OCI-LY7 (cell line): ENCODE measurements around the gene MS4A14. TPM values are rescaled to one million over a fixed set of nuclear protein-coding genes. Genes with fewer than 3 reads are reported as not detected.

ENCODE experiments used
- BruUV-seq: library from RNA; stranded (reverse); fragments of 400-500 nt; replicated peaks from 2 replicates; lab custom pipeline; 2021; lab: Mats Ljungman, UMichigan
- CTCF ChIA-PET: fragments of 300-600 bp; sonication (Branson Sonifier 250); formaldehyde crosslinking; loops from one replicate; lab custom pipeline; 2022; ENCODE audit warnings: antibody characterized with exemption; ENCODE audit not compliant: unreplicated experiment; lab: Charles Lee
- POLR2A ChIA-PET: fragments of 300-600 bp; sonication (Branson Sonifier 250); formaldehyde crosslinking; loops from one replicate; lab custom pipeline; 2022; ENCODE audit warnings: antibody characterized with exemption; lab: Charles Lee
- DNase-seq: peaks from one replicate; pipeline ENCODE4 v3.0.0-alpha.2; 2015; ENCODE audit warnings: low spot score
- H2AFZ ChIP-seq: fragments of 200-600 bp; sonication (generic), shearing (Covaris generic); 2 replicates; pipeline ENCODE4 v1.6.1; 2014; ENCODE audit warnings: mild to moderate bottlenecking, antibody characterized with exemption, low read length, moderate library complexity
- H3K27ac ChIP-seq: fragments of 200-600 bp; sonication (generic); 2 replicates; pipeline ENCODE4 v1.5.1; 2014; ENCODE audit warnings: mixed run types, low read depth, mild to moderate bottlenecking, moderate library complexity, low read length, inconsistent platforms; ENCODE audit not compliant: poor library complexity, severe bottlenecking
- H3K36me3 ChIP-seq: fragments of 200-600 bp; sonication (generic); 2 replicates; pipeline ENCODE4 v1.6.1; 2014; ENCODE audit warnings: mild to moderate bottlenecking, antibody characterized with exemption, low read length, moderate library complexity, mixed read lengths; ENCODE audit not compliant: insufficient read depth
- H3K4me1 ChIP-seq: fragments of 200-600 bp; sonication (generic); 2 replicates; pipeline ENCODE4 v1.5.1; 2014; ENCODE audit warnings: mild to moderate bottlenecking, low read length; ENCODE audit not compliant: insufficient read depth, poor library complexity, severe bottlenecking
- H3K4me2 ChIP-seq: fragments of 200-600 bp; sonication (generic); 2 replicates; pipeline ENCODE4 v1.6.1; 2014; ENCODE audit warnings: mild to moderate bottlenecking, low read length
- H3K4me3 ChIP-seq: fragments of 200-600 bp; sonication (generic); 2 replicates; pipeline ENCODE4 v1.5.1; 2014; ENCODE audit warnings: mild to moderate bottlenecking, low read depth, low read length; ENCODE audit not compliant: poor library complexity, severe bottlenecking
- H3K79me2 ChIP-seq: fragments of 200-600 bp; sonication (generic); 2 replicates; pipeline ENCODE4 v1.6.1; 2016; ENCODE audit warnings: low read depth, mild to moderate bottlenecking, low read length, moderate library complexity, mixed read lengths; ENCODE audit not compliant: insufficient read depth
- H3K9me2 ChIP-seq: fragments of 200-600 bp; sonication (generic); 2 replicates; pipeline ENCODE4 v1.6.1; 2016; ENCODE audit warnings: mild to moderate bottlenecking, low read length, mixed read lengths; ENCODE audit not compliant: insufficient read depth
- H3K9me3 ChIP-seq: fragments of 200-600 bp; sonication (generic); 2 replicates; pipeline ENCODE4 v1.6.1; 2014; ENCODE audit warnings: mild to moderate bottlenecking, mixed run types, low read length, mixed read lengths
- H4K20me1 ChIP-seq: fragments of 200-600 bp; sonication (generic); 2 replicates; pipeline ENCODE4 v1.6.1; 2014; ENCODE audit warnings: mild to moderate bottlenecking, antibody characterized with exemption, low read length, moderate library complexity, mixed read lengths; ENCODE audit not compliant: insufficient read depth
- EZH2phosphoT487 ChIP-seq: fragments of 200-600 bp; sonication (generic); IDR thresholded peaks from 2 replicates; pipeline ENCODE4 v1.6.1; 2018; ENCODE audit warnings: low read depth, borderline replicate concordance, mild to moderate bottlenecking, mixed run types, antibody characterized with exemption, low read length, moderate library complexity, mixed read lengths
- intact Hi-C: fragments of 100-400 bp; cut with micrococcal nuclease; formaldehyde crosslinking; loops from one replicate; pipeline ENCODE4 v1.10.0; 2022; ENCODE audit not compliant: unreplicated experiment
- total RNA-seq, 2 experiments: library from RNA; depleted of rRNA in 1 of 2; stranded (reverse); fragments of >200 nt in 1 of 2; shearing (Covaris generic) in 1 of 2; gene quantifications; 2 replicates each; pipeline ENCODE4 v1.2.3, GENCODE V29; 2014 to 2022
- TF ChIP-seq, protein P1 (sequence below): fragments of 200-600 bp; sonication (generic); conservative IDR thresholded peaks from 2 replicates; pipeline ENCODE4 v1.5.1; 2014; ENCODE audit warnings: mild to moderate bottlenecking, antibody characterized with exemption, low read length, moderate library complexity, mixed read lengths

The MS4A14 gene
- total RNA-seq, 2 experiments from 2014 or later = not detected

GRCh38 chr11:60392361-60392760 is 3.9 kb upstream of the MS4A14 start:
- Histone ChIP-seq H3K9me2 (no peaks in the 10 kb centered on the region), H3K27ac (no peak overlapping the region), H3K79me2 (no peaks in the 10 kb centered on the region), H3K4me1 (peaks cover 31% of the 10 kb centered on the region), H2AFZ (no peak overlapping the region), H3K4me2 (no peak overlapping the region), H3K36me3 (no peaks in the 10 kb centered on the region), H4K20me1 (no peaks in the 10 kb centered on the region), H3K4me3 (no peak overlapping the region), H3K9me3 (no peaks in the 10 kb centered on the region)
- DNase-seq = no peak
- intact Hi-C loops = no loop called here
- no TSS peak for BruUV-seq
- TF ChIP-seq EZH2phosphoT487 = no peak
- TF ChIP-seq, protein P1, sequence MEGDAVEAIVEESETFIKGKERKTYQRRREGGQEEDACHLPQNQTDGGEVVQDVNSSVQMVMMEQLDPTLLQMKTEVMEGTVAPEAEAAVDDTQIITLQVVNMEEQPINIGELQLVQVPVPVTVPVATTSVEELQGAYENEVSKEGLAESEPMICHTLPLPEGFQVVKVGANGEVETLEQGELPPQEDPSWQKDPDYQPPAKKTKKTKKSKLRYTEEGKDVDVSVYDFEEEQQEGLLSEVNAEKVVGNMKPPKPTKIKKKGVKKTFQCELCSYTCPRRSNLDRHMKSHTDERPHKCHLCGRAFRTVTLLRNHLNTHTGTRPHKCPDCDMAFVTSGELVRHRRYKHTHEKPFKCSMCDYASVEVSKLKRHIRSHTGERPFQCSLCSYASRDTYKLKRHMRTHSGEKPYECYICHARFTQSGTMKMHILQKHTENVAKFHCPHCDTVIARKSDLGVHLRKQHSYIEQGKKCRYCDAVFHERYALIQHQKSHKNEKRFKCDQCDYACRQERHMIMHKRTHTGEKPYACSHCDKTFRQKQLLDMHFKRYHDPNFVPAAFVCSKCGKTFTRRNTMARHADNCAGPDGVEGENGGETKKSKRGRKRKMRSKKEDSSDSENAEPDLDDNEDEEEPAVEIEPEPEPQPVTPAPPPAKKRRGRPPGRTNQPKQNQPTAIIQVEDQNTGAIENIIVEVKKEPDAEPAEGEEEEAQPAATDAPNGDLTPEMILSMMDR = no peak
- CTCF ChIA-PET = no interaction called here
- POLR2A ChIA-PET = interaction anchor here (1.1 to 1.4 kb wide), 3 partner anchors 14 to 29 kb away, joined by 3 to 5 read pairs (median 4); no protein-coding TSS in a partner anchor

DNA sequence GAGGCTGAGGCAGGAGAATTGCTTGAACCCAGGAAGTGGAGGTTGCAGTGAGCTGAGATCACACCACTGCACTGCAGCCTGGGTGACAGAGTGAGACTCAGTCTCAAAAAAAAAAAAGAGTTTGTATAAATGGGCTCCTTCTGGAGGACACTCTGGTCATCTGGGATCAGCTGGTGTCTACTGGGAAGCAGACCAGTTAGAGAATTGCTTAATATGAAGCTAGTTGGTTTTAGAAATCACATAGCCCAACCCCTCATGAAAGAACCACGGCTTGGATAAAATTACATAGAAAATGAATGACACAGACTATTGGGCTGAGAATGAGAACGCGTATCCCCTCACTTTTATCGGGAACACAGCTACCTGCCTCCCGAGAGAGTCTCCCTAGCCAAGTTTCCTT is 3.2 kb upstream of the MS4A14 start:
- Histone ChIP-seq H3K4me3 (no peak overlapping the region), H3K9me3 (no peaks in the 10 kb centered on the region), H4K20me1 (no peaks in the 10 kb centered on the region), H2AFZ (no peak overlapping the region), H3K79me2 (no peaks in the 10 kb centered on the region), H3K36me3 (no peaks in the 10 kb centered on the region), H3K9me2 (no peaks in the 10 kb centered on the region), H3K27ac (no peak overlapping the region), H3K4me2 (no peak overlapping the region), H3K4me1 (peaks cover 31% of the 10 kb centered on the region)
- TF ChIP-seq, protein P1 = no peak
- no peak for TF ChIP-seq EZH2phosphoT487
- POLR2A ChIA-PET = interaction anchor here (0.7 to 1.4 kb wide), 5 partner anchors 13 to 30 kb away, joined by 3 to 5 read pairs (median 3); no protein-coding TSS in a partner anchor
- no TSS peak for BruUV-seq
- CTCF ChIA-PET = no interaction called here
- intact Hi-C loops = no loop called here
- DNase-seq = no peak

DNA sequence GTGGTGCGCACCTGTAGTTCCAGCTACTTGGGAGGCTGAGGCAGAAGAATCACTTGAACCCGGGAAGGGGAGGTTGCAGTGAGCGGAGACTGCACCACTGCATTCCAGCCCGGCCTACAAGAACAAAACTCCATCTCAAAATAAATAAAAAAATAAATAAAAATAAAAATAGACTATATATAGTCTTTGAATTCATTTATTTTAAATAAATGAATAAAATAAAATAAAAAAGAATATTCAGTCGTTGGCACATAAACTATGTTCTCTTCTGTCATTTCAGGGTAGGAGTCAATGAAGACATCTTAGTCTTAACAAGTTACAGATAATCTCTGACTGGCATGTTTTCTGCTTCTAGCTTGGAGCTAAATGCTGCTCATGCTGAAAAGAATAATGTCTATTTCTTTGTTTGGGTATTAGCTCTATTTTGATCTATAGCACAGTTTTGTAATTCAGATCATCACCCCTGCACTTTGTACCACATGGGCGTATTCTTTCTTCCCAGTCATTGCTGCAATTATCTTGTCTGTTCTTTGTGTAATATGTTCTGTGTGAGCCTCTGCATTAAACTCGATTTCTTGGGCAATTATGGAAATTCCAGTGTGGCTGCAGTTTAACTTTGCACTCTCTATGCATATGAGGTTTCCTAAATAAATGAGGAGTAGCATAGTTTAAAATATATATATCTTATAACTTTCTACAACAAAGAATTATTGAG is 1.4 kb upstream of the MS4A14 start:
- Histone ChIP-seq H3K4me2 (no peak overlapping the region), H3K9me2 (no peaks in the 10 kb centered on the region), H3K27ac (no peak overlapping the region), H3K36me3 (no peaks in the 10 kb centered on the region), H4K20me1 (no peaks in the 10 kb centered on the region), H2AFZ (no peak overlapping the region), H3K4me3 (no peak overlapping the region), H3K4me1 (peaks cover 23% of the 10 kb centered on the region), H3K79me2 (no peaks in the 10 kb centered on the region), H3K9me3 (no peaks in the 10 kb centered on the region)
- no peak for DNase-seq
- intact Hi-C loops = no loop called here
- ChIA-PET POLR2A (interaction anchor here (1.2 kb wide), 1 partner anchor 60 kb away, joined by 3 read pairs; the partner anchor contains the start of gene MS4A1), CTCF (no interaction called here)
- BruUV-seq = no TSS peak
- TF ChIP-seq EZH2phosphoT487 = no peak
- TF ChIP-seq, protein P1 = no peak
